ENCODE measurements around the gene ROS1.

DNA sequence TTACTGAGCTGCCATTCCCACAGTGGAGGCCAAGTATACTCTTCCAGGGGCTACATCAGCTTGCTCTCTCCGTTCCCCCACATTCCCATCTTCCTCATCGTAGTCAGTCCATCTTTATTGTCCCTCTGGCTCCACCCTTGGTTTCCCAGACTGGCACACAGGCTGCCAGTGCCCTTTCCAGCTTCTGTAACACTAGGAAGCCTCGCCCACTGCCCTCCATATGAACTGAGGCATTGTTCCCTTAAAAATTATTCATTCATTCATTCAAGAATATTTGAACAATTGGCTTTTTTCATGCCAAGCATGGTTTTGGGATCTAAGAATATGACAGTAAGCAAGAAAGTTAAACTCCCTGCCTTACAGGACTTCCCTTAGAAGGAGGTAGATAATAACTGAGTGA, 14.3 kb downstream of the ROS1 start:
- TF ChIP-seq, protein P1, sequence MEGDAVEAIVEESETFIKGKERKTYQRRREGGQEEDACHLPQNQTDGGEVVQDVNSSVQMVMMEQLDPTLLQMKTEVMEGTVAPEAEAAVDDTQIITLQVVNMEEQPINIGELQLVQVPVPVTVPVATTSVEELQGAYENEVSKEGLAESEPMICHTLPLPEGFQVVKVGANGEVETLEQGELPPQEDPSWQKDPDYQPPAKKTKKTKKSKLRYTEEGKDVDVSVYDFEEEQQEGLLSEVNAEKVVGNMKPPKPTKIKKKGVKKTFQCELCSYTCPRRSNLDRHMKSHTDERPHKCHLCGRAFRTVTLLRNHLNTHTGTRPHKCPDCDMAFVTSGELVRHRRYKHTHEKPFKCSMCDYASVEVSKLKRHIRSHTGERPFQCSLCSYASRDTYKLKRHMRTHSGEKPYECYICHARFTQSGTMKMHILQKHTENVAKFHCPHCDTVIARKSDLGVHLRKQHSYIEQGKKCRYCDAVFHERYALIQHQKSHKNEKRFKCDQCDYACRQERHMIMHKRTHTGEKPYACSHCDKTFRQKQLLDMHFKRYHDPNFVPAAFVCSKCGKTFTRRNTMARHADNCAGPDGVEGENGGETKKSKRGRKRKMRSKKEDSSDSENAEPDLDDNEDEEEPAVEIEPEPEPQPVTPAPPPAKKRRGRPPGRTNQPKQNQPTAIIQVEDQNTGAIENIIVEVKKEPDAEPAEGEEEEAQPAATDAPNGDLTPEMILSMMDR (conservative IDR thresholded peaks at IDR 0.05 in 1 of 2, IDR thresholded peaks at IDR 0.05 in 1 of 2; ENCODE audit: low read depth in 1 of 2, low read length in 2 of 2): no peak
- no peak for TF ChIP-seq EZH2 (IDR thresholded peaks at IDR 0.05; ENCODE audit: low read length, missing control alignments)
